ENCODE measurements around the gene DHFR2. TPM values are rescaled to one million over a fixed set of nuclear protein-coding genes. Genes with fewer than 3 reads are reported as not detected.
"Not testable (repeated sequence)": the region's sequence is repeated elsewhere in the genome, so short reads cannot be mapped to it uniquely, and the experiment has no call there.

Gene DHFR2
- total and polyA plus RNA-seq, 4 donors: 3.5 to 8.1 (median 5.1) TPM

DNA sequence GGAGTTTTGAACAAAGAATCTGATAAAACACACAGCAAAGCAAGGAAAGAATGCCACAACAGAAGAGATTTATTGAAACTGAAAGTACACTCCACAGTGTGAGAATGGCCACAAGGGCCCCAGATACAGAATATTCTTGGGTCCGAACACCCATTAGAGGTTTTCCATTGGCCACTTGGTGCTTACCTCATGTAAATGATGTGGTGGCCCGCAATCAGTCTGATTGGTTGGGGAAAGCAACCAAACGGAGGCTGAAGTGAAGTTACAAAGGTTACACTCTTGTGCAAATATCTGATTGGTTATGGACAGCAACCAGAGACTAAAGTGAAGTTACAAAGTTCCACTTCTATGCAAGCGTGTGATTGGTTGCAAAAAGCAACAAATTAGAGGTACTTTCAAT lies 20.5 kb upstream of the DHFR2 start:
- no peak overlapping the region for H3K9ac ChIP-seq (ENCODE audit: insufficient read depth in 1 of 2, low read length in 2 of 2)
- no peak for TF ChIP-seq CTCF (IDR thresholded peaks at IDR 0.05; ENCODE audit: control extremely low read depth, extremely low read depth)
- H3K27ac ChIP-seq (ENCODE audit: low read depth in 1 of 2, low read length in 1 of 2): no peak overlapping the region
- ATAC-seq (ENCODE audit: insufficient read depth, low FRiP score) (no peak), DNase-seq (no peak)
- no peaks in the 10 kb centered on the region for H3K27me3 ChIP-seq (ENCODE audit: control insufficient read depth in 3 of 3, insufficient read depth in 3 of 3, low read length in 2 of 3)
- H3K4me1 ChIP-seq (ENCODE audit: control insufficient read depth in 5 of 5, insufficient read depth in 5 of 5, low read length in 5 of 5): peaks cover 0 to 6% (median 0%) of the 10 kb centered on the region in 5 donors
- peaks cover 0 to 10% (median 7%) of the 10 kb centered on the region in 4 donors for H3K36me3 ChIP-seq (ENCODE audit: control insufficient read depth in 4 of 4, insufficient read depth in 4 of 4, low read length in 4 of 4)
- WGBS, 2 donors: 91% methylated on average over 4 of the region's 4 CpGs
- no peak overlapping the region for H3K4me3 ChIP-seq
- no peaks in the 10 kb centered on the region for H3K9me3 ChIP-seq (ENCODE audit: control insufficient read depth in 4 of 4, insufficient read depth in 3 of 4, low read length in 3 of 4)

GRCh38 chr3:94082391-94082937 lies 19.7 kb upstream of the DHFR2 start:
- DNase-seq: no peak
- 90 to 95% methylated on average over 8 of the region's 8 CpGs for WGBS, 2 donors
- Histone ChIP-seq H3K4me3 (no peak overlapping the region), H3K9ac (ENCODE audit: insufficient read depth in 1 of 2, low read length in 2 of 2) (no peak overlapping the region), H3K9me3 (ENCODE audit: control insufficient read depth in 4 of 4, insufficient read depth in 3 of 4, low read length in 3 of 4) (no peaks in the 10 kb centered on the region), H3K4me1 (ENCODE audit: control insufficient read depth in 5 of 5, insufficient read depth in 5 of 5, low read length in 5 of 5) (peaks cover 0 to 6% (median 0%) of the 10 kb centered on the region in 5 donors), H3K36me3 (ENCODE audit: control insufficient read depth in 4 of 4, insufficient read depth in 4 of 4, low read length in 4 of 4) (peaks cover 0 to 10% (median 7%) of the 10 kb centered on the region in 4 donors), H3K27me3 (ENCODE audit: control insufficient read depth in 3 of 3, insufficient read depth in 3 of 3, low read length in 2 of 3) (no peaks in the 10 kb centered on the region), H3K27ac (ENCODE audit: low read depth in 1 of 2, low read length in 1 of 2) (no peak overlapping the region)
- no peak for ATAC-seq (ENCODE audit: insufficient read depth, low FRiP score)
- TF ChIP-seq CTCF (IDR thresholded peaks at IDR 0.05; ENCODE audit: control extremely low read depth, extremely low read depth): no peak

- H3K27me3 ChIP-seq (ENCODE audit: control insufficient read depth in 3 of 3, insufficient read depth in 3 of 3, low read length in 2 of 3): no peaks in the 10 kb centered on the region
- H3K9me3 ChIP-seq (ENCODE audit: control insufficient read depth in 4 of 4, insufficient read depth in 3 of 4, low read length in 3 of 4): no peaks in the 10 kb centered on the region
- 96 to 97% methylated on average over 5 of the region's 5 CpGs for WGBS, 2 donors
- ATAC-seq (ENCODE audit: insufficient read depth, low FRiP score): no peak
- no peak overlapping the region for H3K27ac ChIP-seq (ENCODE audit: low read depth in 1 of 2, low read length in 1 of 2)
- peaks cover 0 to 6% (median 0%) of the 10 kb centered on the region in 5 donors for H3K4me1 ChIP-seq (ENCODE audit: control insufficient read depth in 5 of 5, insufficient read depth in 5 of 5, low read length in 5 of 5)
- no peak overlapping the region for H3K9ac ChIP-seq (ENCODE audit: insufficient read depth in 1 of 2, low read length in 2 of 2)
- no peak overlapping the region for H3K4me3 ChIP-seq
- H3K36me3 ChIP-seq (ENCODE audit: control insufficient read depth in 4 of 4, insufficient read depth in 4 of 4, low read length in 4 of 4): peaks cover 2 to 10% (median 7%) of the 10 kb centered on the region in 4 donors
- TF ChIP-seq CTCF (IDR thresholded peaks at IDR 0.05; ENCODE audit: control extremely low read depth, extremely low read depth): no peak
- DNase-seq: no peak
Measured at GRCh38 chr3:94081884-94082283, 19.2 kb upstream of the DHFR2 start.

DNA sequence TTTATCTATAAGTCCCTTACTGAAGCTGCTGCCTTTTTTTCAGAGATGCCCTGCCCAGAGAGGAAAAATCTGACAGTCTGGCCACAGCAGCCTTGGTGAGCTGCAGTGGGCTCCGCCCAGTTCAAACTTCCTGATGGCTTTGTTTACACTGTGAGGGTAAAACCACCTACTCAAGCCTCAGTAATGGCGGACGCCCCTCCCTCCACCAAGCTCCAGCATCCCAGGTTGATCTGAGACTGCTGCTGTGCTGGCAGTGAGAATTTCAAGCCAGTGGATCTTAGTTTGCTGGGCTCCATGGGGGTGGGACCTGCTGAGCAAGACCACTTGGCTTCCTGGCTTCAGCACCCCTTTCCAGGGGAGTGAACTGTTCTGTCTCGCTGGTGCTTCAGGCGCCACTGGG lies 17.8 kb upstream of the DHFR2 start:
- not testable (repeated sequence) for H3K4me1 ChIP-seq (ENCODE audit: control insufficient read depth in 5 of 5, insufficient read depth in 5 of 5, low read length in 5 of 5); H3K27ac ChIP-seq (ENCODE audit: low read depth in 1 of 2, low read length in 1 of 2); ATAC-seq (ENCODE audit: insufficient read depth, low FRiP score); H3K9ac ChIP-seq (ENCODE audit: insufficient read depth in 1 of 2, low read length in 2 of 2); DNase-seq; H3K27me3 ChIP-seq (ENCODE audit: control insufficient read depth in 3 of 3, insufficient read depth in 3 of 3, low read length in 2 of 3); H3K4me3 ChIP-seq; H3K9me3 ChIP-seq (ENCODE audit: control insufficient read depth in 4 of 4, insufficient read depth in 3 of 4, low read length in 3 of 4)
- 76 to 81% methylated on average over 5 of the region's 5 CpGs for WGBS, 2 donors
- H3K36me3 ChIP-seq (ENCODE audit: control insufficient read depth in 4 of 4, insufficient read depth in 4 of 4, low read length in 4 of 4): peaks cover 6 to 13% (median 9%) of the 10 kb centered on the region in 4 donors

Data from lung (tissue), 12 donors.